Esophagus squamous epithelium (tissue), 5 donors: Measurements from ENCODE around the gene NMB. TPM values are rescaled to one million over a fixed set of nuclear protein-coding genes. Genes with fewer than 3 reads are reported as not detected.

ENCODE experiments used
- DNase-seq: peaks from one replicate; lab custom pipeline; 2025; lab: John Stamatoyannopoulos, UW
- H3K27ac ChIP-seq, 4 donors: fragments of 200-600 bp; sonication (generic); one replicate each; pipeline ENCODE4 v1.5.1; 2016 to 2019; ENCODE audit warnings: mild to moderate bottlenecking in 1 of 4
- H3K27me3 ChIP-seq, 4 donors: fragments of 200-600 bp; sonication (generic); 1 replicate in 3 of 4; 2 replicates in 1 of 4; pipeline versions ENCODE4 v1.5.1 to v1.6.0; 2017 to 2021; ENCODE audit warnings: antibody characterized with exemption in 1 of 4
- H3K36me3 ChIP-seq, 3 donors: fragments of 200-600 bp; sonication (generic); one replicate each; pipeline ENCODE4 v1.5.1; 2016 to 2019
- H3K4me1 ChIP-seq, 3 donors: fragments of 200-600 bp; sonication (generic); one replicate each; pipeline ENCODE4 v1.5.1; 2017 to 2019
- H3K4me3 ChIP-seq, 4 donors: fragments of 200-600 bp; sonication (generic); 1 replicate in 3 of 4; 2 replicates in 1 of 4; pipeline ENCODE4 v1.5.1; 2016 to 2019; ENCODE audit warnings: mild to moderate bottlenecking in 2 of 4, moderate library complexity in 1 of 4
- H3K9me3 ChIP-seq, 3 donors: fragments of 200-600 bp; sonication (generic); one replicate each; pipeline ENCODE4 v1.5.1; 2016 to 2019
- POLR2A ChIP-seq, 4 donors: fragments of 450-650 bp; IDR thresholded peaks; one replicate each; pipeline ENCODE4 v1.6.1; 2017; ENCODE audit warnings: antibody characterized with exemption in 4 of 4, mild to moderate bottlenecking in 4 of 4, moderate library complexity in 3 of 4
- WGBS, 2 donors: methylation state at CpG; one replicate each; pipeline ENCODE4 v1.1.5; 2018; 5-methylcytosine and 5-hydroxymethylcytosine counted together
- intact Hi-C: fragments of 100-400 bp; cut with DNase I; formaldehyde crosslinking; loops from one replicate; pipeline ENCODE4 v1.15.0; 2022
- total RNA-seq, 4 donors: library from RNA; depleted of rRNA; stranded (reverse); fragments of >200 nt; gene quantifications; one replicate each; pipeline ENCODE4 v1.1.0, GENCODE V29; 2016
- TF ChIP-seq, protein P1 (sequence below), 6 experiments: fragments of 450-650 bp in 4 of 6; fragments of 200-600 bp in 2 of 6; sonication (generic) in 2 of 6; IDR thresholded peaks; one replicate each; pipeline ENCODE4 v1.5.1; 2016 to 2019; ENCODE audit warnings: antibody characterized with exemption in 6 of 6, mild to moderate bottlenecking in 4 of 6, moderate library complexity in 4 of 6
- donor health status: DM: yes; HTN: yes; CAD: no.

Gene NMB
- total RNA-seq, 4 donors from 2014 or later = 2.3 to 20.6 (median 11.0) TPM

DNA sequence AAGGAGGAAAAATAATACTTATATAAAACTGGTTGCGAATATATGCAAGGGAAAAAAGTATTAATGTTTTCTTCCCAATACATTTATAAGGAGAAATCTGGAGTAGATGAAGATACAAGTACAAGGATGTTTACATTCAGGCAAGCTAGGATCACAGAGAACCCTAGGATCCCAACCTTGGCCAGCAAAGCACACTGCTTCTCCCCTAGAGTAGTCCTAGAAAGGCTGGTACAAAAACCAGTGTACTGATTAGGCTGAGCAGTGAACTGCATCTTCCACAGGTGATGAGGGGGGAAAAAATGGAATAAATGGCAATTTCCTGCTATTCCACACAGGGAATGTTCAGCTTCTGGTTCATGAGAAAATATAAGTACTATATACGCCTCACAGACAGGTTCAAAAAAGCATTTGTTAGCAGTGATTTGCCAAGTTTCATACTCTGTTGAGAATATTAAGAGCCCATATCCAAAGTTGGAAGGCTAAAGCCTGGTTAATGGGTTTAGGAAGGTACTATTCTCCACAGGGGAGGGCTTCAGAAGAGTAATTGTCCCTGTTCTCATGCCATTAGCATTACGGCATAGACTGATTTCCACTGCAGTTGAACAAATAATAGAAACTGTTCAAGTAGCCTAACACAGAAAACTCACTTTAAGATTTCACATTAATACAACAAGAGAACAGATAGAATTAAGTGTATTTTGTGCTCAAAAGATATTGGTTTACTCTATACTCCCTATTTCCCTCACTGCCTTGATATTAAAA lies 10.4 kb upstream of the NMB start:
- peaks cover 0 to 86% (median 0%) of the 10 kb centered on the region in 3 donors for H3K36me3 ChIP-seq
- H3K9me3 ChIP-seq = no peaks in the 10 kb centered on the region
- no peaks in the 10 kb centered on the region for H3K4me1 ChIP-seq
- intact Hi-C loops = no loop called here
- no peak overlapping the region for H3K4me3 ChIP-seq
- H3K27ac ChIP-seq = no peak overlapping the region
- DNase-seq = no peak
- H3K27me3 ChIP-seq = no peaks in the 10 kb centered on the region
- TF ChIP-seq, protein P1, sequence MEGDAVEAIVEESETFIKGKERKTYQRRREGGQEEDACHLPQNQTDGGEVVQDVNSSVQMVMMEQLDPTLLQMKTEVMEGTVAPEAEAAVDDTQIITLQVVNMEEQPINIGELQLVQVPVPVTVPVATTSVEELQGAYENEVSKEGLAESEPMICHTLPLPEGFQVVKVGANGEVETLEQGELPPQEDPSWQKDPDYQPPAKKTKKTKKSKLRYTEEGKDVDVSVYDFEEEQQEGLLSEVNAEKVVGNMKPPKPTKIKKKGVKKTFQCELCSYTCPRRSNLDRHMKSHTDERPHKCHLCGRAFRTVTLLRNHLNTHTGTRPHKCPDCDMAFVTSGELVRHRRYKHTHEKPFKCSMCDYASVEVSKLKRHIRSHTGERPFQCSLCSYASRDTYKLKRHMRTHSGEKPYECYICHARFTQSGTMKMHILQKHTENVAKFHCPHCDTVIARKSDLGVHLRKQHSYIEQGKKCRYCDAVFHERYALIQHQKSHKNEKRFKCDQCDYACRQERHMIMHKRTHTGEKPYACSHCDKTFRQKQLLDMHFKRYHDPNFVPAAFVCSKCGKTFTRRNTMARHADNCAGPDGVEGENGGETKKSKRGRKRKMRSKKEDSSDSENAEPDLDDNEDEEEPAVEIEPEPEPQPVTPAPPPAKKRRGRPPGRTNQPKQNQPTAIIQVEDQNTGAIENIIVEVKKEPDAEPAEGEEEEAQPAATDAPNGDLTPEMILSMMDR (IDR thresholded peaks at IDR 0.05) = no peak
- TF ChIP-seq POLR2A (IDR thresholded peaks at IDR 0.05) = no peak
- WGBS, 2 donors = 94% methylated on average over 3 of the region's 3 CpGs

DNA sequence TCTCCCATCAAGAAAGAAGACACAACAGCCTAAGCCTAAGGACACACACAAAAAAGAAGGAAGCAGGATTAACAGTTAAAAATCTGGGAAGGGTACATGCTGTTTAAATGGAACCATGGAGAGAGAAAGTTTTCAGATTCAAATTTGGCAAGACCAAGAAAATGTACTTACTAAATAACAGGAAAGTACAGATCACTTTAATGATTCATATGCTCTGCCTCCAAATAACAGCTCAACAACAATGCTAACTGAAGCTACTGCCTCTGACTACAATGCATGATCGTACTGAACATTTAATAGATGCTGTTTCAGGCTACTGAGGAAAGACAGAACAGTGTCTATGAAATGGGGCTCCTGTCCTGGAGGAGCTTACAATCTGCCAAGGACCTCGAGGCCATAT lies 8.4 kb upstream of the NMB start:
- DNase-seq = no peak
- 79 to 83% methylated on average over 2 of the region's 2 CpGs for WGBS, 2 donors
- intact Hi-C loops = no loop called here
- no peak overlapping the region for H3K27ac ChIP-seq
- no peak overlapping the region for H3K4me3 ChIP-seq
- H3K4me1 ChIP-seq = no peaks in the 10 kb centered on the region
- TF ChIP-seq, protein P1 (IDR thresholded peaks at IDR 0.05) = no peak
- no peak for TF ChIP-seq POLR2A (IDR thresholded peaks at IDR 0.05)
- H3K9me3 ChIP-seq = no peaks in the 10 kb centered on the region
- no peaks in the 10 kb centered on the region for H3K27me3 ChIP-seq
- H3K36me3 ChIP-seq = peaks cover 0 to 79% (median 0%) of the 10 kb centered on the region in 3 donors

DNA sequence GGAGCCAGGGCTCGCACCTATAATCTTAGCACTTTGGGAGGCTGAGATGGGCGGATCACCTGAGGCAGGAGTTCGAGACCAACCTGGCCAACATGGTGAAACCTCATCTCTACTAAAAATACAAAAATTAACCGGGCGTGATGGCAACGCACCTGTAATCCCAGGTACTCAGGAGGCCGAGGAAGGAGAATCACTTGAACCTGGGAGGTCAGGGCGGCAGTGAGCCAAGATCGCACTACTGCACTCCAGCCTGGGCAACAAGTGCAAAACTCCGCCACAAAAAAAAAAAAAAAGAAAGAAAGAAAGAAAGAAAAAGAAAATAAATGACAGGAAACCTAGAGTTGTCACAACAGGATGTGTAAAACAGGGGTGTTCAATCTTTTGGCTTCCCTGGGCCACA lies 3.0 kb upstream of the NMB start:
- intact Hi-C loops = no loop called here
- WGBS, 2 donors = 95 to 96% methylated on average over 10 of the region's 10 CpGs
- Histone ChIP-seq H3K4me1 (peaks cover 11 to 29% (median 12%) of the 10 kb centered on the region in 3 donors), H3K9me3 (no peaks in the 10 kb centered on the region), H3K27ac (no peak overlapping the region), H3K36me3 (peaks cover 0 to 26% (median 0%) of the 10 kb centered on the region in 3 donors), H3K4me3 (no peak overlapping the region), H3K27me3 (no peaks in the 10 kb centered on the region)
- TF ChIP-seq, protein P1 (IDR thresholded peaks at IDR 0.05) = no peak
- no peak for TF ChIP-seq POLR2A (IDR thresholded peaks at IDR 0.05)
- DNase-seq = no peak

DNA sequence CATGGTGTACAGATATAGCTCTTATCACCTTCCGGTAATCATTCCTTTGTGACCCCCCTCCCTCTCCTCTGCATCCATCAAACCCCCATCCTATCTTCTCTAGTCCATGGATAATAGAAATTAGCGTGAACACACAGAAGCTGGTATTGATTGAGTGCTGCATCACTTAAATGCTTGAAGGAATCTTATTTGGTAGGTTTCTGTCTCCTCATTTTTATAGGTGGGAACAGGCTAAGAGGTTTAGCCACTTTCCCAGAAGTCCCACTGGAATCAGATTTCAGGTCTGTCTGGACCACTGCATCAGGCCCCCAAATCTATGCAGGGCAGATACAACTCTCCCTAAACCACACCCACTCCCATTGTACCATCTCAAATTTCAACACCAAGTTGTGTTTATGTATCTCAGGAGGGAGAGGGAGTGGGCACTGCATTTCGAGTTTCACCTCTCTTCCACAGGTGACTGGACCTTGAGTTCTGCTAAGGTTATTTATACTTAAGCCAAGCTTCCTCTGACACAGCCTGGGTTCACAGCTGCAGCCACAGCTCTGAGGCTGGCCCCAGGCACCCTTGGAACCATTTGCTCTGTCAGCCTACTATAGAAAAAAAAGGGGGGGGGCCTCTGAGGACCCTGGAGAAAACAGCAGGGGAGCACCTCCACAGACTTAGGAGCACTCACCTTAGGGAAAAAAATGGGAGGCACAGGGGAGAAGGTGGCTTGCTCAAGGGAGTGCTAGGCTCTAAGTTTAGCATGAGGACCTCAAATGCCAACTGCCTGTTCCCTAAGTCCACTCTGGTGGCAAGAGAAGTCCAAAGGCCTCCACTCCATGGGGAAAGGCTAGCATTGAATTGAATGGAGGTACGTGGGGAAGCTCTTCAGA lies 2.1 kb upstream of the NMB start:
- no peak for DNase-seq
- no peaks in the 10 kb centered on the region for H3K9me3 ChIP-seq
- intact Hi-C loops = no loop called here

More for the DNA sequence above, 2.1 kb upstream of the NMB start:
- H3K36me3 ChIP-seq = peaks cover 0 to 18% (median 0%) of the 10 kb centered on the region in 3 donors
- TF ChIP-seq POLR2A (IDR thresholded peaks at IDR 0.05) = no peak
- TF ChIP-seq, protein P1 (IDR thresholded peaks at IDR 0.05) = no peak
- H3K27me3 ChIP-seq = no peaks in the 10 kb centered on the region
- no peak overlapping the region for H3K4me3 ChIP-seq
- H3K27ac ChIP-seq = no peak overlapping the region
- peaks cover 11 to 34% (median 12%) of the 10 kb centered on the region in 3 donors for H3K4me1 ChIP-seq
- 72 to 81% methylated on average over 4 of the region's 4 CpGs for WGBS, 2 donors
